DLD1 (cell line): ENCODE data around the gene AMBRA1.
"Not testable (repeated sequence)": the region's sequence is repeated elsewhere in the genome, so short reads cannot be mapped to it uniquely, and the experiment has no call there.

Experiments
- in situ Hi-C: cut with HindIII; loops from 2 replicates; pipeline ENCODE4 v1.10.0; 2017; ENCODE audit warnings: low sequenced_read_pairs

The AMBRA1 gene

DNA sequence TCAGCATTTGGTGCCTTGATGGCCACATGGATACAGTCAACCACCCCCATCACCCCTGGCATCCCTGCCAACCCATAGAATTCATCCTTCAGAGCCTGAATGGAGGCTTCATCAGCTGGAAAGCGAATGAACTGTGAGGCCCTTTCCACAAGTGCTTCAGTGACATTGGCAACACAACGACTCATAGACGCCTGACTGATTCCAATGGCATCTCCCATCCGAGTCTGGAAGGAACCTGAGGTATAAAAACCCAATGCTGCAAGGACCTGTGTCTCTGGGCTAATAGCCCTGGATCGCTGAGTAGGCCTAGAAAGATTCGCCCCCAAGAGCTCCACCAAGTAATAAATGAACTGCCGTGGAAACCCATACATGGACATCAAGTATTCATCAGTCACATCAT is 21.9 kb upstream of the AMBRA1 start:
- in situ Hi-C loops: no loop called here

DNA sequence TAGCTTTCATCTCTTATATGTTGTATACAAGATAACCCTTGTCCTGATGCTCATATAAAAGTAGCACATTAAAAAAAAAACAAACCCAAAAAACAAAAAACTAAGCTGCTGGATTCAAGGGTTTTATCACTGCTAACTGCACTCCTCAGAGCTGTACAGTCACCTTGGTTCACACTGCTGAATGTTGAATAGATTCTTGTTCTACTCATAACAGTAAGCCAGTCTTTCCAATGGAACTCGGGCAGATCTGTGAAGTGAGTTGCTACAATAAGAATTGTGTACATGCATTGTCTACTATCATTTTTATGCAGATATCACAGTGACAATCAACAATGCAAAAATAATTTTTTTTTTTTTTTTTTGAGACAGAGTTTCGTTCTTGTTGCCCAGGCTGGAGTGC is 18.5 kb upstream of the AMBRA1 start:
- in situ Hi-C loops: no loop called here

- in situ Hi-C loops: no loop called here
Observed at GRCh38 chr11:46611526-46612304, 17.9 kb upstream of the AMBRA1 start.

DNA sequence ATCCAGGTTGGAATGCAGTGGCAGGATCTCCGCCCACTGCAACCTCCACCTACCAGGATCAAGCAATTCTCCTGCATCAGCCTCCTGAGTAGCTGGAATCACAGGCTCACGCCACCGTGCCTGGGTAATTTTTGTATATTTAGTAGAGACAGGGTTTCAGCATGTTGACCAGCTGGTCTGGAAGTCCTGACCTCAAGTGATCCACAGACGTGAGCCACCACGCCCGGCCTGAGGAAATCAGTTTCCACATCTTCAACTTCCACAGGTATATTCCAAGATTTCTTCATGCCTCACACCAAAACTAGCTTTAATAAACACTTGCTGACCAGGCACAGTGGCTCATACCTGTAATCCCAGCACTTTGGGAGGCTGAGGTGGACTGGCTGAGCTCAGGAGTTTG is 15.6 kb upstream of the AMBRA1 start:
- in situ Hi-C loops: no loop called here

DNA sequence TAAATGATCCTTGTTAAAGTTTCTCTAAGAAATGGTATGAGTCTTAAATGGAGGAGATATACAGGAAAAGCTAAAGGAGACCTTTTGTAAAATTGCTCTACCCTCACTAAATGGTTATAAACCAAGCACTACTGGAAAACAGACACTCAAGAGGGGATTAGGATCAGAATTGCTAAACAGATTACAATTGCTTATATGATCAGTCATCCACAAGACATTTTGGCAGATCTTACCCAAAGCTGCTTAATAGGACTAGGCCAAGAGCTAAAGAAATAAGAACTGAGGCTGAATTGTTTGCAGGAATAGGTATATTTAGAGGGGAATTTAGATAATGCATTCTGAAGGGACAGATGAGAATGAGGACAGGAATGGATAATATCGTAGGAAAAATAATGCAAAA is 13.7 kb upstream of the AMBRA1 start:
- in situ Hi-C loops: no loop called here

- in situ Hi-C loops: no loop called here
Observed at GRCh38 chr11:46604796-46605195, 11.0 kb upstream of the AMBRA1 start.

GRCh38 chr11:46603704-46604308 is 10.0 kb upstream of the AMBRA1 start:
- in situ Hi-C loops: no loop called here

GRCh38 chr11:46601129-46601528 is 7.3 kb upstream of the AMBRA1 start:
- in situ Hi-C loops: no loop called here

- in situ Hi-C loops: no loop called here
Observed at GRCh38 chr11:46600194-46600960, 6.6 kb upstream of the AMBRA1 start.

- in situ Hi-C loops: no loop called here
Observed at GRCh38 chr11:46599340-46600193, 5.7 kb upstream of the AMBRA1 start.

GRCh38 chr11:46597609-46598219 is 3.9 kb upstream of the AMBRA1 start:
- in situ Hi-C loops: no loop called here

DNA sequence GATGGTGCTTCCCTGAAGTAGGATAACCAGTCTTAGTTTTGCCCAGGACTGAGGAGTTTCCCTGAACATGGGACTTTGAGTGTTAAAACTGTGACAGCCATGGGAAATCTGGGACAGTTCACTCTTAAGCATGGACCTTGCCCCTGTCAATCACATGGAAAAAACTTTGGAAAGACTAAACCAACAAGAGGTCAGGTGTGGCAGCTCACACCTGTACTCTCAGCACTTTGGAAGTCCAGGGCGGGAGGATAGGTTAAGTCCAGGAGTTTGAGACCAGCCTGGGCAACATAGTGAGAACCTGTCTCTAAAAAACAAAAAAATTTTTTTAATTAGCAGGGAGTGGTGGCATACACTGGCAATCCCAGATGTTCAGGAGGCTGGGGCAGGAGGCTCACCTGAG is 3.3 kb upstream of the AMBRA1 start:
- in situ Hi-C loops: no loop called here

- in situ Hi-C loops: no loop called here
Observed at GRCh38 chr11:46594785-46595184, 962 bp upstream of the AMBRA1 start.

GRCh38 chr11:46594374-46594700 is 514 bp upstream of the AMBRA1 start:
- in situ Hi-C loops: no loop called here

DNA sequence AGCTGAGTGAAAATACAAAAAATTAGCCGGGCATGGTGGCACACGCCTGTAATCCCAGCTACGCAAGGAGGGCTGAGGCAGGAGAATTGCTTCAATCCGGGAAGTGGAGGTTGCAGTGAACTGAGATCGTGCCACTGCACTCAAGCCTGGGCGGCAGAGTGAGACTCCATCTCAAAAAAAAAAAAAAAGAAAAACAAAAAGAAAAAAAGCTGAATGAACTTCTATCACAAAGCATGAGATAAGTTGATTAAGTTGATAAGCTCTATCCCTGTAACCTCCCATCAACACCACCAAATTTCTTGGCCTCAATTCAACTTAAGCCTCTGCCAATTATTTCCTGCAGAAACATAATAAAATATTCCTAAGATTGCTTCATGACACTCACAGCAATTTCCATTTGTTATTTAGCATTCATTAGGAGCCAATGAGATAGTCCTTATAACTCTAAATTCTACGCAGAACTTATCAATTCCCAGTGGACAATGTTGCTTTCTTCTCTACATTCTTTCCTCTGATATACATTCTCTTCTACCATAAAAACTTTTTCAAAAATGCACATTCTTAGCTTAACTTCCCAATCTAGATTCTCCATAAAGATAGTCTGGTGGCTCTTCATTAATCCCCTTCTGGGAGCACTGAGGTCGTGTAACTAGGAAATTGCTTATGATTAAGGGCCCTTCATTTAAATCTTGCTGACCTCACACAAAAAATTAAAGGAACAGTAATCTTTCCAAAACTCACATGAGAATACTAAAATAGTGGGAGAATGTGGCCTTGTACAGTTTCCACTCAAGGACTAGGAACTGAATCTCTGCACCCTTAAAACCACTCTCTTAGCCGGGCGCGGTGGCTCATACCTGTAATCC is 2.9 kb downstream of the AMBRA1 start:
- in situ Hi-C loops: no loop called here

GRCh38 chr11:46588915-46589314 is 4.9 kb downstream of the AMBRA1 start:
- in situ Hi-C loops: no loop called here

GRCh38 chr11:46588131-46588530 is 5.7 kb downstream of the AMBRA1 start:
- in situ Hi-C loops: no loop called here

DNA sequence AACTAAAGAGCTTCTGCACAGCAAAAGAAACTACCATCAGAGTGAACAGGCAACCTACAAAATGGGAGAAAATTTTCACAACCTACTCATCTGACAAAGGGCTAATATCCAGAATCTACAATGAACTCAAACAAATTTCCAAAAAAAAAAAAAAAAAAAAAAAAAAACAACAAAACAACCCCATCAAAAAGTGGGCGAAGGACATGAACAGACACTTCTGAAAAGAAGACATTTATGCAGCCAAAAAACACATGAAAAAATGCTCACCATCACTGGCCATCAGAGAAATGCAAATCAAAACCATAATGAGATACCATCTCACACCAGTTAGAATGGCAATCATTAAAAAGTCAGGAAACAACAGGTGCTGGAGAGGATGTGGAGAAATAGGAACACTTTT is 10.3 kb downstream of the AMBRA1 start:
- in situ Hi-C loops: not testable (repeated sequence)

DNA sequence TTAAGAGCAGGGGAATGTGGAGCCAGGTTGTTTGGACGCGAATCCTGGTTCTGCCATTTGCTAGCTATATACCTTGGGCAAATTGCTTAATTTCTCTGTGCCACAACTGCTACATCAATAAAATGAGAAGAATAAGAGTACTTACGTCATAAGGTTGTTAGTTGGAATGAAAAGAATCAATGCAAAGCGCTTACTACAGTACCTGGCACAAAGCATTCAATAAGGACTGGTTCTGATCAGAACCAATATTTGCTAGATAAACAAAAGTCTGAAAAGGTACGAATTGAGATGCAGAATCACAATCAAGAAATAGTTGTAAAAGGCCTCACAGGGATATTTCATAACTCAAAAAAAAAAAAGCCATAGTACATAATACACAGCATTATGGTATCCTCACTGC is 11.2 kb downstream of the AMBRA1 start:
- in situ Hi-C loops: no loop called here

DNA sequence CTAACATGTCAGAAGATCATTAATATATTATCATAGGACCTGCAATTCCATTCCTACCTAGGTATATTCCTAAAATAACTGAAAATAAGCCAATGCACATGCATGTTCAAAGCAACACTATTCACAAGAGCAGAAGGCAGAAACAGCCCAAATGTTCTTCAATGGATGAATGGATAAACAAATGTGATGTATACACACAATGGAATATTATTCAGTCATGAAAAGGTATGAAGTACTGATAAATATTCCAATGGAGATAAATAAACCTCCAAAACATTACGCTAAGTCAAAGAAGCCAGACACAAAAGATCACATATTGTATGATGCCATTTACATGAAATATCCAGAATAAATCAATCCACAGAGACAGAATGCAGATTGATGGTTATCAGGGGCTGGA is 16.8 kb downstream of the AMBRA1 start:
- in situ Hi-C loops: no loop called here
